Activated CD8-positive, alpha-beta memory T cell treated with anti-CD3 and anti-CD28 coated beads, Interleukin-2, amount 50 U/mL, for 24 hours (primary cell): ENCODE results near the gene GTF3C5.
"Not testable (repeated sequence)": the region's sequence is repeated elsewhere in the genome, so short reads cannot be mapped to it uniquely, and the experiment has no call there.

Experiments used
- DNase-seq: peaks from one replicate; pipeline ENCODE4 v3.0.0-alpha.2; 2020; ENCODE audit errors: extremely low read depth

GTF3C5 gene

GRCh38 chr9:133090752-133091385 lies 60.1 kb downstream of the GTF3C5 start:
- no peak for DNase-seq

- DNase-seq = not testable (repeated sequence)
Observed at GRCh38 chr9:133094351-133094750, 63.6 kb downstream of the GTF3C5 start.

DNA sequence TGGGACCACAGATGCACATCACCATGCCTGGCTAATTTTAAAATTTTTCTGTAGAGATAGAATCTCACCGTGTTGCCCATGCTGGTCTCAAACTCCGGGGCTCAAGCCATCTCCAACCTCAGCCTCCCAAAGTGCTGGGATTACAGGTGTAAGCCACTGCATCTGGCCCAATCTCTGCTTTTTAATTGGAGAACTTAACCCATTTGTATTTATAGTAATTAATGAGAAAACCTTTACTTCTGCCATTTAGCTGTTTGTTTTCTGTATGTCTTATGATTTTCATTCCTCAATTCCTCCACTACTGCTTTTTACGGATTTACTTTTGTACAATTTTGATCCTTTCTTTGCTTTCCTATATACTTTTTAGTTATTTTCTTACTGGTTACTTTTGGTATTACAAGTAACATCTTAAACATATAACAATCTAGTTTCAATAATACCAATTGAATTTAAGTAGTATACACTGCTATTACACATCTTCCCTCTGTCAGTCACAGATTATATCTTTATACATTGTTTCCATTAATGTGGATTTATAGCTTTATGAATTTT lies 64.1 kb downstream of the GTF3C5 start:
- no peak for DNase-seq

DNA sequence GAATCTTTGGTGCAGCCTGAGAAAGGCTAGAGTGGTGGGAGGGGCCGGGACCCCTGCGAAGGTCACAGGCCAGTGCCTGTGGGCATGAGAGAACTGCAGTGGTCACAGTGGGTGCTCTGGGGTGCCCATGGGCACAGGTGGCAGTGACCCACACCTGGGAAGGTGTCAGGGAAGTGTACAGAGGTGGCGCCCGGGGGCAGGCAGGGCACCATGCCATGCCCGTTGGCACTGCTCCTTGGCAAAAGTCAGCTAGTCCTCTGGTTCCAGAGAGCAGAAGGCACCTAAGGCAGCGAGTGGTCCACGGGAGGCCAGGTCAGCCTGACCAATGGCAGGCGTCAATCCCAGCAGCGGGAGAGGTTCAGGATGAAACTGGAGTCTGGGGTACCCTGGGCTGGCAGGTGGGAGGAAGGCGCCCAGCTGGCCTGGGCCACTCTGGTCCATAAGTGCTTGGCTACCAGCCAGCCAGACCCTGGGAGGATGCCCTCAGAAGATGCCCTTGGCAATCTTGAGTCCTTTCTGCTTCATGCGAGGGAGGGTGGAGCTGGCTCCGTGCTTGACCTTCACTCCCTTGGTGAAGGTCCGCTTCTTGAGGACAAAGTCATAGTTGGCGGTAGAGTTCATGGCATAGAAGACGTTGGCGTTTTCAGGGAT lies 67.4 kb downstream of the GTF3C5 start:
- no peak for DNase-seq

GRCh38 chr9:133098871-133099270 lies 68.1 kb downstream of the GTF3C5 start:
- DNase-seq = no peak

- no peak for DNase-seq
Observed at GRCh38 chr9:133099726-133100505, 69.1 kb downstream of the GTF3C5 start.

GRCh38 chr9:133100506-133101355 lies 69.9 kb downstream of the GTF3C5 start:
- no peak for DNase-seq

- no peak for DNase-seq
Observed at GRCh38 chr9:133101356-133102189, 70.8 kb downstream of the GTF3C5 start.

- DNase-seq = no peak
Observed at GRCh38 chr9:133102190-133103021, 71.6 kb downstream of the GTF3C5 start.

DNA sequence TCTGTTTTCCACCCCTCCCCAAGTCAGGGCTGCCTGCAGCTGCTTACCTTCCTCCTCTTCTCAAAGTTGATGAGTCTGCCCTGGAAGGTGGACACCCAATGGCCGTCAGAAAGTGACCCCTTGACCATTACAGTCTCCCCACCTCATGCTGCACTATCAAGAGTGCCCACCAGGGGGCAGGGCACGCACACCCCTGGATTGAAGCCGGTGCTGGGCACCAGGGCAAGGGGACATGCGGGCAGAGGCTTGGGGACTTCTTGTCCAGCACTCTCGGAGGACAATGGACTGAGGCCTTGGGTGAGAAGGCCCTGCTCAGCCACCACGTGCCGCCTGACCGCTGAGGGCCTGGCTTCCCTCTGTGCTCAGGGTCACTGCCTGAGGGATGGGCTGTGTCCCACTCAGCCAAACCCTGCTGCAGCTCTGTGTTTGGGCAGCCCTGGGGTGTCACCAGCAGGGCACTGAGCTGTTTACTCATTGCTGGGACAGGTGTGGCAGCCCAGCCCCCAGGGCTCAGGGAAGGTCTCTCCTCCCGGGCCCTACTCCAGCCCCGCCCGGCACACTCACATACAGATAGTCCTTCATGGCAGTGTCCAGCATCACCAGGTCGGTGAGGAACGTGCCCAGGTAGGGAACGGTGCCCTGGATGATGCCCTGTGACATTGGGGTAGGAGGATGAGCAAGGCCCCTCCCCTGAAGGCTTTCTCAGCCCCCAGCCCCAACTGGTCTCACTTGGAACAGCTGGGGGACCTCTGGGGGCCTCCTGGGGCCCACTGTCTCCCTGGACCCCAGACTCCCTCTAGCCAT lies 72.6 kb downstream of the GTF3C5 start:
- DNase-seq = no peak

DNA sequence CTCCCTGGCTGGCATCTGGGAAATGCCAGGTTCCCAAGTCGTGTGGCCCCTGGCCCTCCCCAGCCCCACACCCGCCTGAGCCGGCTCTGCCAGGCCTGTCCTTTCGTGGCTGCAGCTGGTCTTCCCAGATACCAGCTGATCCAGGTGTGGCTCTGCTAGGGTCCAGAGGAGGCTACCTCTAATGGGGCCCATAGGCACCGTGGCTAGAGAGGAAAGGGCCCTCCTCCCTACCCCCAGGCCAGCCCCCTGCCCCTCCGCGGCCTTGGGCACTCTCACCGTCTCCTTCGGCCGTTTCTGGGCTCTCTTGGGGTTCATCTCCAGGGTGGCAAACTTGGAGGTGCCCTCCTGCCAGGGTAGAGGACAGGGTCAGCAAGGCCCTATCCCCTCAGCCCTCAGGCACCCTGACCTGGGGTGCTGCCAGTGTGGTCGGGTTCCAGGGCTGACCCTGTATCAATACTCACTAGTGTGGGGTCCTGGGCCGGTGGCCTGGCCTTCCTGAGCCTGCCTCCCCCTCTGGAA lies 73.2 kb downstream of the GTF3C5 start:
- DNase-seq = no peak

- no peak for DNase-seq
Observed at GRCh38 chr9:133104718-133105460, 74.1 kb downstream of the GTF3C5 start.

DNA sequence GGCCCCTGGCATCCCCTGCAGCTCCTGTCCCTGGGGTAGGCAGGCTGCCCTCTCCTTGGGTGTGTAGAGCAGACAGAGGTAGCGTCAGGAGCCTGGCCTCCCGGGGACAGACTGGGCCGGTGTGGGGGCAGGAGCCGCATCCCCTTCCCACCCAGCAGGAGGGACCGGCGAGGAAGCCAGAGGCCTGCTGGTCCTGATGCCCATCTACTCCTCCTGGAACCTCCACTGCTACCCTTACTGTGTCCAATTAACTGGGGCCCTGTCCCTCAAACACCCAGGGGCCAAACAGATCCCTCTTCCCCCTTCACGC lies 74.6 kb downstream of the GTF3C5 start:
- no peak for DNase-seq

DNA sequence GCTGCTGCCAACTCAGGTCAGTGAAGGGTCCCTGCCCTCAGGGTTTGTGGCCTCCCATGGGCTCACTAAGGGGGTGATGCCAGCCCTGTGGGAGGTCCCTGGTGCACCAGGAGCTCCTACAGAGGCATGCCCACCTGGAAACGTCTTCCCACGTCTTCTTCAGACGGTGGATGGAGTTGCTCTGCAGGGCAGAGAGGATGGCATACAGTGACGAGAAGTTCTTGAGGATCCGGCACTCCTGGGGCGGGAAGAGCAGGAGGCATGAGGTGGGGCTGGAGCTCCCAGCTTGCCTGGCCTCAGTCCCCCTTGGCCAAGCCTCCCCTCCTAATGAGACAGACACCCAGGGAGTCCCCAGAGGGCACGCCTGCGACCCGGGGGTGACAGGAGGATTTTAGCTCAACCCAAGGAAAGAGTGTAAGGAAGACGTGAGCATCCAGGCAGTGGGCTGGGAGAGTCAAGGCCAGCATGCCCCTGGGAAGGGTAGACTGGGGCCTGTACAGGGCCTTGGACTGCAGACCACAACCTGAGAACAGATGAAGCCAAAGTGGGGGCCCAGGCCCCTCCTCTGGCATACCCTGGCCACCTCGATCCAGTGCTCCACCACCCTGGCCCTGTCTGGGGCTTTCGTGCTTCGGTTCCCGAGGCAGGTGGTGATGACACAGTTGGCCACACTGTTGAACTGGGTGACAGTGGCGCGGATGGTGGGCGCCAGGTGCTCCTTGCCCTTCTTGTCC lies 75.9 kb downstream of the GTF3C5 start:
- no peak for DNase-seq

GRCh38 chr9:133107245-133107722 lies 76.5 kb downstream of the GTF3C5 start:
- DNase-seq = no peak
